Stimulated activated naive CD4-positive, alpha-beta T cell (primary cell): ENCODE measurements around the gene PPP2R2B.

Experiments used
- DNase-seq, 6 experiments: peaks; one replicate each; lab custom pipeline; 2025; lab: John Stamatoyannopoulos, UW

The PPP2R2B gene

DNA sequence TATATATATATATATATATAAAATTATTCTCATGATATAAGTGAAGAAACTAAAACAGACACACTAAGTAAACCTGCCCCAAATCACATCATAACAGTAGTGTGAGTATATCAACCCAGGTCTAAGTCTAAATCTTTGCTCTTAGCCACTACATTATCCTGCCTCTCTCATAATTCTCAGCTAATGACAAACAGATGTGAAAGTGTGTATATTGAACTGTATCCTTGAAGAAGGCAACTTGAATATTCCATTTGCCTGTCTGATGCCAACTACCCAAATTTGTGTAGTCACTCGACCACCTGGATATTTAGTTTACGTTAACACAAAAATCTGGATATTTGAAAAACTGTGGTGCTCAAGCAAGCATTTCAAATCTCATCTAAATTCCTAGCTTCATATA lies 97.4 kb downstream of the PPP2R2B start:
- DNase-seq: no peak

DNA sequence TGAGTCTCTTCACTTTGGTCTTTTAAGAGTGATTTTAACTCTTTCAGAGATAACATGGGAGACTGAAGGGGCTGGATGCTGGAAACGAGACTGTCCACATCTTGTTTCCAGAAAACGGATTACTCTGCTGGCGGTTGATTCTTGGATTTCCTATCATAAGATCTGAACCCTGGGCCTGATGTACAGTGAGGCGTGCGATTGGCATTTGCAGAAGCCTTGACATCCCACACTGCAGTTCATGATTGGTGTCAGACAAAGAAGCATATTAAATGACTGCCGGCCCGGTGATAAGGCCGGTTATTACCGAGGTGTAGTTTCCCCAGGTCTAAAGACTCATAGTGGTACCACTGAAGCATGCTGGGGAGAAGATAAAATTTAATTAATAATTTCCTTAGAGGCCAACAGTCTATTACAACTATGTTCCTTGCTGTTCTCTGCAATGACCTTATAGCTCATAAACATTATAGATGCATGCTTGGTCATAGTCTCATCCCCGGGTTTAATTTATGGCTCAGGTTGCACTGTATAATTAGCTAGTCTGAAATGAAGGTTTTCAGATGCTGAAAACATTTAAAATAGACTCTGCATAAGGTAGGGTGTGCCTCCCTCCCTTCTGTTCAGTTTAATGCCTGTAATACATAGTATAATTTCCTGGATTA lies 99.2 kb downstream of the PPP2R2B start:
- DNase-seq: no peak

DNA sequence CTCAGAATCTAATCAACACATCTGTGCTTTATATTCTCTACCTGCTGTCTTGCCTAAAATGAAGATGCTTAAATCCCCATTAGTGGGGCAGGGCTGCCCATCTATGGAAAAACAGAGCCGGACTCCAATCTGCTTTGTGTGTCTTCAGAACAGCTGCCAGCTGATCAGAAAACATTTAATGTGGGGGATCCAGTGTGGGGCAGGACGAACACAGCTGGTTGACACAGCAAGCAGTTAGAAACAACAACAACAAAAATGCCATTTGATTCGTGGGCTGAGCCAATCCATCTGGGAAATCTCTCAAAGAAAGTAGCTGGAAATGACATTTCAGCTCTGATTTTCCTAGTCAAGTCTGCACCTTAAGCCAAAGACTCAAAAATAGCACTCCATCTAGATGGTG lies 99.8 kb downstream of the PPP2R2B start:
- no peak for DNase-seq

DNA sequence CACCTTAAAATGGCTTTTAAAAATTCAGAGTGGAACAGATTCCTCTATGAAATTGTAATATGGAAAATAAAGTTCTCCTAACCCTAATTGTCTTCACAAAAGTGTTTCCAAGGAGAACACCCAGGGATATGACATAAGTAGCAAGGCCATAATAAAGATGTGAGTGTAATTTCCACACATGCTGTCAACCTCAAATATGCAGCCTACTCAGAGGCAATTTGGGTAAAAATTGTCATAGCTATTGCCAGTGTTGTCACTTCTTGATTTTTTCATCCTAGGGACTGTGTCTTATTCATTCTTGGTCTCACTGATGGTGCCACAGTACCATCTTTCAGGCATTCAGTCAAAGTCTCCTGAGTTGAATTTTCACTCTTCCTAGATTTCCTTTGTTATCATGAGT lies 100.3 kb downstream of the PPP2R2B start:
- DNase-seq: no peak

DNA sequence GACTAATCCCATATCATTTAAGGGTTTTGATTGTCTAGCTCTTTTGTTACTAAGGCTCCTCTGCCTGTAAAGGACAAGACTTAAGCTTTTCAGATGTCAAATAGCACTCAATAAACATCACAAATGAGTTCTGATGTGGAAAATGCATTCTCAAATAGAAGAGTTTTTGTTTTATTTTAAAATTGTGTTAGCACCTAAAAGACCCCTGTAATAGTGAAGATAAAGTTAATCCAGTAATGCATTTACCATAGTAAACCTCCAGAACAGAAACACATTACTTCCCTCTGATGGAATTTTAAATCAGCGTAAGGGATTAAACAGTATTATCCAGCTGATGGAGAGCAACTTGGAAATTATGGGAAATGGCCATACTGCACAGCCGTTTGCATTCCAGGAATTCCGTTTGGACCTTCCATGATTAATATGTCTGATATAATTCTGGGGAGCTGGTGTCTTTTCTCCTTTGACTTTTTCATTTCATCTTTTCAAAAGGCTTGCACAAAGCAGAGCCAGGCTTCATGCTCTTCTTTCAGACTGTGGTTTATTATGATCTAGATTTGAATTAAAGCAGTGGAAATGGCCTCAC lies 105.6 kb downstream of the PPP2R2B start:
- DNase-seq: no peak

DNA sequence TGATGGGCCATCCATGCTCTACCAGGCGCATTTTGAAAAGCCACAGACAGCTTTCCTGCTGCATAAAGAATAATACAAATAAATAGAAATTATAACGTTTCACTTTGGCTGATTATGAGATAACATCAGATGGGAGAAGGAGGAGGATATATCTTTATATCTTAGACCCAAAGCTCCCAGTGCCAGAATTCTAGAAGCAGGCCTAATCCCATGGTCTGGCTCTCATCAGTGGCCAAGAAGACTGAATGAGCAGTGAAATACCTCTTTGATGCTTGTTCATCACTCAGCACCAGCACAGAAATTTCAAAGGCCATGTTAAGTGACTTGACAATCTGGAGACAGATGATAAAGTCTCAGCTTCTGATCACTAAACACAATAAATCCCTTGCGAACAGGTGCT lies 107.6 kb downstream of the PPP2R2B start:
- no peak for DNase-seq

DNA sequence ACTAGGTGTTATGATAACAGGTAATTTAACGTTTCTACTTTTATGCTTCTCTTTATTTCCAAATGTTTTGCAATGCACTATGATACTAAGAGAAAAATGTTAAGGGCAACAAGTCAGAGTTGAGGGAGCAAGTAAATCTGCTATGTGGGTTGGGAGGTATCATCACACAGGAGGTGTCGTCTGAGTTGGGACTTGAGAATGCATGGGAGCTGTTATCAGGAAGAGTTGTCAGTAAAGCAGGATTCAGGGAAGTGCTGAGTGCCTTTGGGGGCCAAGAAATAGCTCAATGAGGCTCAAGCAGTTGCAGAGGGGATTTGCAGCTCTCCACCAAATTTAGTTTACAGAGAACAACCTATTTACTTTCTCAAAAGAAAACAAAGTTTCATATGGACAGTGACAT lies 108.0 kb downstream of the PPP2R2B start:
- no peak for DNase-seq

DNA sequence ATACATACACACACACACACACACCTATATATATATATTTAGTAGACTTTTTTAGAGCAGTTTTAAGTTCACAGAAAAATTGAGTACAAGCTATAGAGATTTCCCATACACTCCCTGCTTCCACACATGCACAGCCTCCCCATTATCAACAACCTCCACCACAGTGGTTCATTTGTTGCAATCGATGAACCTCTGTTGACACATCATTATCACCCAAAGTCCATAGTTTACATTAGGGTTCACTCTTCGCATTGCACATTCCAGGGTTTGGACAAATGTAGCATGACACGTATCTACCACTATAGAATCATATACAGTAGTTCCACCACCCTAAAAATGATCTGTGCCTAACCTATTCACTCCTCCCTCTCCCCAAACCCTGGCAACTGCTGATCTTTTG lies 111.0 kb downstream of the PPP2R2B start:
- no peak for DNase-seq

DNA sequence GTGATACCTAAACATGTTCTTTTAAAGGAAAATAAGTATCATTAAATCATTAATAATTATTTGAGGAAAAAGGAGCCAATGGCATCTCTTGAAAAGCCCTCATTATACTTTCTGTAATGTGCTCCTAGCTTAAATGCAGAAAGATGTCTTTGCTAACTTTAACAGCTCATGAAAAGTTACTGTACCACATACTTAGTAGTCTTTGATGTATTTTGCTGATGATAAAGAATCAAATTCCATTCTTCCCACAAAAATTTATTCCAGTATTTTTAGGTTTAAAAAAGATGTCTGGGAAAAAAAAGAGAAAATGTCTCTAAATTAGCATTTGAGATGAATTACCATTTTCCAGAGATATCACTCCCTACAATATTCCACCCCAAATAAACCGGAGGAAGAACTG lies 112.5 kb downstream of the PPP2R2B start:
- DNase-seq: no peak

DNA sequence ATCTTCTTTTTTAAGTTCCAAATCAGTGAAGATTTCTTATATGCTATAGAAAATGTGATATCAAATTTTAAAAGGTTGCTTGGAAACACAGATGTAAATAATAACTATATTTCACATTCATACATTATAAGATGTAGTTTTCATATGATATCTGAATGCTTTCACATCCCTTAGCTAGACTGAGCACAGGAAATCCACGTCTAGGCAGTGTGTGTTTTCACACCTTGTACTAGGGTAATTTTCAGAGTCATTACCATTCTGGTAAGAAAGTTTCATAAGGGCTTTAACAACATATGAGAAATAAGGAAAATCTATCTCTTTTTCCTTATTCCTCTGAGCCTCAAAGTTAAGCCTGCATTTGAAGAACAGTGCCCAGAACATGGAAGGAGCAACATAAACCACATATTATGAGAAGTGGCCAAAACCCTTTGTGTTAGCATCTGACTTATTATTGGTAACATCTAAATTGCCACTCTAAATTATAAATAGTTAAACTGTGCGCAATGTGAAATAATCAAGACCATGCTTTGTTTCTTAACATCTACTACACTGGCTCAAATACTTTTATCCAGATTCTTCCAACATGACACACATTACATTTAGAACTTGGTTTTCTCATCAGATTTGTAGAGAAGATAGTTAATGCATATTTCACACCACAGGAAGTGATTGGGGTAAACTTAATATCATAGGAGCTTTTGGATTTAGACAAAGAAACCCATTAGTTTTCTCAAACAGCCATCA lies 113.3 kb downstream of the PPP2R2B start:
- no peak for DNase-seq

DNA sequence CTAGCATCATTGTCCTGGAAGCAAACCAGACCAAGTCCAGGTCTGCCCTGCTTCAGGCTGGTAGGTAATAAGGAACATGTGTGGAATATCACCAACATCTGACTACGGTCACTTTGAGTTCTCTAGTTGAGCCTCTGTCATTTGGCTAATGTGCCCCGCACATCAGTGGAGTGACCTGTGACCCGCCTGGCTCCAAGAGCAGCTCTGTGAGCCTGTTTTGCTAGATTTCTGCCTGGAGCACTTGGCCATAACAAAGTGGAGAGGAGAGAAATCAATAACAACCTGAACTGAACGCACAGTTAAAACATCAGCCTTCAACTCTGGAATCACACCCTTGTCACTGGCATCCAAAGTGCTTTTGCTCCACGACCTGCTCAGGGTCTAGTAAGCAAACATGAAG lies 115.7 kb downstream of the PPP2R2B start:
- no peak for DNase-seq

DNA sequence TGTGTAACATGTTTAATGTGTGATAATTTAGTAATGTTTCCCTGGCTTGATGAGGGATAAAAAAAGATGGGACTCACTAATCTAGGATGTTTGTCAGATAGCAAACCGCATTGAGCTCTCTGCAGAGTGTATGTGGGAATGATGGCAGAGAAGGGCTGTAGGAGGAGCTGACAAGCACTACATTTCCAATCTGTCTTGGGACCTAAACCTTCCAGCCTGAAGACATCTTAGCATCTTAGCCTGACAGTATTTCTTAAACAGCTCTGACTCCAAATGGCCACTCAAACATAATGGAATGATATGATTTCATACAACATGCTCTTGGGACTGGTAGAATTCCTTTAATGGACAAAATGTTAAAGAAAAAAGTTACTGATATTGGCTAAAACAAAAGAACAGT lies 116.7 kb downstream of the PPP2R2B start:
- DNase-seq: no peak

DNA sequence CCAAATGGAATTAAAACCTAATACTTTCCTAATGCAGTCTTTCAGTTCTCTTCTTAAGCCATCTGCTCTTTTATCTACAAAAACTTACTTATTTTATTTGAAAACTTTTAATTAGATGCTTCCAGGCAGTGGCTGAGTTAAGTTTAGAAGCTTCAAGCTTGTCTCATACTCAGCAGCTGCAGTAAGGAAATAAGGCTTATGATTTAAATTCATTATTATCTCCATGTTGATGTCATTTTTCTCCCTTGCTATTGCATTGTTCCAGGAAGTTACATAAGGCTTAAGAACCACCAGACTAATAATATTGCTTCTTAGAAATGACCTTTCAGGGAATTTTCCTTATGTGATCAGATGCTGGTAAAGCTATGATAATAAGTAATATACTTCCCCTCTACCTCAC lies 119.6 kb downstream of the PPP2R2B start:
- no peak for DNase-seq

DNA sequence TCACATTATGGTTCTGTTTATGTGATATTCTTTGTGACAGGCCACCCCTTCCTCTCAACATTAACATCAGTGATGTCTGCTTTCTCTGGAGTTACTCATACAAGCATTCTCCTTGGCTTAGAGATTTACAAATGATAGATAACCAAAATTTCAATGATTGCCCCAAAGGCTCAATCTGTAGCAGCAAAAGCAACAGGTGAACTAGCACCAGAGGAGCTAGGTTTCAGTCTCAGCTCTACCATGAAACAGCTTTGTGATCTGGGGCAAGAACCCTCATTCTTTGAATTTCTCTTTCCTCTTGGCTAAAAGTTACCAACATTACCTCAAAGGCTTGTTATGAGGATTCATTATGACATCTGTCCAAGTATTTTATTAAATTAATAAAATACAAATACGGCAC lies 120.5 kb downstream of the PPP2R2B start:
- DNase-seq: no peak

DNA sequence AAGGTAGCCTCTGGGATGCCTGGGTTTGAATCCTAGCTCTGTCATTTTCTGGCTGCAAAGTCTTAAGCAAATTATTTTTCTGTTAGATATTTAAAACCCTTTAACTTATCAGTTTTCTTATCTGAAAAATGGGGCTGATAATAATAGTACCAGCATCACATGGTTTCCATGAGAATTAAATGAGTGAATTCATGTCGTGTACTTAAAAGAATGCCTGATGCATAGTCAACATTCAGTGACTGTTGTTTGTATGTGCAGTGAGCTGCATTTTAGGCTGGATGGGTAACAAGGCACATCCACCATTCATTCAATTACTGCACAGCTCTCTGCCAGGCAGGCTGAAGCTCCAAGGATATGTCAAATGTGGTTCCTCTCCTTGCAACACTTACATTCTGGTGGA lies 122.0 kb downstream of the PPP2R2B start:
- DNase-seq: no peak

DNA sequence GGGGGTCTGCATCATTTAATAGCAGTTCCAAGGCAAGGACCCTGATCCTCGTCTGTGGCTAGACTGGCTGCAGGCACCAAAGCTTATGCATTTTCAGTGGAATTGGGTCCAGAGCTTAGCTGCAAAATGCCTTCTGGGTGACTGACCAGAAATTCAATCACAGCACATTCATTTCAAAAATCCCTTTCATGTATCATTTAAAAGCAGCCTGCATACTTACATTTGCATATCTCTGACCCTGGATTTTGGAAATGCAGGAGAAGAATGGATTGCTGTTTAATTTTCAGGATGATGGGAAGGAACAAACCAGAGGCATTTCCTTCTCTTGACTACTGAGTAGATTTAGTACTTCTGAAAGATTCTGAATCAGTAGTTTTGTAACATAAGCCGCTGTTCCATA lies 122.8 kb downstream of the PPP2R2B start:
- no peak for DNase-seq

DNA sequence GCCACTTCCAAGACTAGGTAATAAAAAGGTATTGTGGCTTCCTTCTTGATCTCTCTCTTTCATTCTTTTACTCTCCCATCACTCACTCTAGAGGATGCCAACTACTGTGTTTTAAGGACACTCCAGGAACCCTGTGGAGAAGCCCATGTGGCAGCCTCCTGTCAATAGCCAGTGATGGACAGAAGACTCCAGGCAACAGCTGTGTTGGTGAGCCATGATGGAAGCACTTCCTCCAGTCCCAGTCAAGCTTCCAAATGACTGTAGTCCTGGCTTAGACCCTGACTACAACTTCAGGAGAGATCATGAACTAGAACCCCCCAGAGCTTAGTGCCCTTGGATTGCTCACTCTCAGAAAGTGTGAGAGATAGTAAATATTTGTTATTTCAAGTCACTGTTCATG lies 123.9 kb downstream of the PPP2R2B start:
- no peak for DNase-seq

DNA sequence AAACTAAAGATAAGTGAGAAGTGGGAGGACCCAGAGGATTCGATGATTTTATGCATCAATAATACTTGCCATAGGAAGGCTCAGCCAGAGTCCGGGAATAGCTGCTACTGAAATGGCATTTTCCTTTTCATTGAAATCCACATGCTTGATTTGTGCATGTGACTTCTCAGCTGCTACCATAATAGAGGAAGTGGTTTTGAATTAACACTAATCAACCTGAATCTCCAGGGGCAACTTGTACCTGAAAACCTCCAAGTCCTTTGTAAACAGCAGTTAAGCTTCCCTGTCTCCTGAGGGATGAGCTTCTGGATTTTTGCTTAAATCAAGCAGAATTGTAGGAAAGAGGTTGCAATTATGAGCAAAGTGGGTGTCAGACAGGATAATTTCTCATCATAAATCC lies 124.9 kb downstream of the PPP2R2B start:
- DNase-seq: peak in 1 of 6 experiments; percentile 3

DNA sequence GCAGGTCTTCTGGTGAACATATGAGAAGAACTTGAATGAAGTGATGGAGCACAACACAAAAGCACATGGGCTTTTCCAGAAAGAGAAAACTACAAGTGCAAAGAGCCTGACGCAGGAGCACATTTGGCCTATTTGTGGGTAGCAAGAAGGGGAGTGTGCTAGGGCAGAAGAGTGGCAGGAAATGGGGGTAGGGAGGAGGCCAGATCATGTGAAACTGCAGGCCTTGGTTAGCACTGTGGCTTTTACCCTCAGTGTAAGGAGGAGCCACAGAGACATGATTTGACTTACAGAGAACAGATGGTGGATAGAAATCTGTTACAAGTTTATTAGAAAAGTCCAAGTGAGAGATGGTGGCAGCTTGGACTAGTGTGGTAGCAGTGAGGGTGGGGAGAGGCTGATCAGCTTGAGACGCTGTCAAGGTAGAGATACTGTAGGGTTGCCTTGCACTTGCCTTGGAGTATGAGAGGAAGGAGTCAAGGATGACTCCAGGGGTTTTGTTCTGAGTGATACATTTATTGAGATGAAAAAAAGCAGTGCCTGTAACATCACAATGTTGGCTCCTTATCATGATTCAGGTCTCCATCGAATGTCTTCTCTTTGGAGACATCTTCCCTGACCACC lies 126.7 kb downstream of the PPP2R2B start:
- DNase-seq: peak in 4 of 6 experiments; percentile 27 to 65 (median 62)

DNA sequence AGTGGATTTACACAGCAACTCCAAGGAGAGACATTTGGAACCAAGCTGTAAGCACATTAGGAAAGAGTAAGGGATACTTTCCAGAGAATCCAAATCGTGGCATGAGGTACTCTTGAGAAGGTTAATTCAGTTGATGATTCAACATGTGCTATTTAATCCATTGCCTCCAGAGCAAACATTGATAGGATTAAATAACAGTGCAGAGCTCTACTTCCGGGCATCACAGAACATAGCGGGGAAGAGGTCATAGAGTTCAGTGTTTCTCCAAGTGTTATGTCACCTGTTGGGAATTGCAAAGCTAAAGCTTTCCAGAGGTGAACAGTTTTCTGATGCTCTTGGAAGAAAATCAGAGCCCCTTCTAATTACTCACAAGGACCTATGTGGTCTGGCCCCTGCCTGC lies 127.5 kb downstream of the PPP2R2B start:
- DNase-seq: no peak

DNA sequence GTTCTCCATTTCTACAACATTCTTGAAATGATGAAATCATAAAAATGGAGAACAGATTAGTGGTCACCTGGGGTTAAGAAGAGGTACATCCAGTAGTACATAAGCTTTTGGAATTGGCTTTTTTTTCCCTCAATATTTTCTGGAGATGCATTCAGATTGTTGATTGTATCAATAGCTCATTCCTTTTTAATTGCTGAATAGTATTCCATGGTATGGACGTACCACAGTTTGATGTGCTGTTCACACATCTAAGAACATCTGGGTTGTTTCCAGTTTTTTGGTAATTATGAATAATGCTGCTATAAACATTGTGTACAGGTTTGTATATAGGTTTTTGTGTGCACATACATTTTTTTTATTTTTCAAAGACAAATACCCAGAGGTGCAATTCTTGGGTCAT lies 130.0 kb downstream of the PPP2R2B start:
- no peak for DNase-seq

DNA sequence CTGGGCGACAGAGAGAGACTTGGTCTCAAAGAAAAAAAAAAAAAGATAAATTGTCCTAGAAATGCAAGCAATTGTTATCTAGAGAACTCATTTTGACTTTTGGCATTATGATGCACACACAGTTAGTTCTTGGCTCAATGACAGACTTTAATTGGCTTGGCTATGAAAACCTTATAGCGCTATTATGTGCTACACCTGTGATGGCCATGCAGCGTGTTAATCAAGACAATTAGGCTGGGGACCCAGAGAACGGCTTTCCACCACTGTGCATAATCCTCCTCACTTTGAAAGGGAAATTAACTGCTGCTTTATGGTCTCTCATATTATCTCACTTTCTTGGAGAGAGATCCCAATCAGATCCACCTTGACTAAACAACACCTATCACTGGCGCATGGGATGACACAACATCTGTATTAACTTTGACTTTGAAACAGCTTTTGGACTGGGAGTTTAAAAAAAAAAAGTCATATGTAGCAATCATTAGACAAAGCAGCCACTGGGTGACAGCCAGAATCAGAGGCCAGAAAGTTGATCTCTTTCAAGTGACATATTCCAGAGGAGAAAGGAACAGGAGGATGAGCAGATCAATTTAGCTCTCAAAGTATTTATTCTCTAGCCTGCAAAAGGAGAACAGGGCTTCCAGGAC lies 132.5 kb downstream of the PPP2R2B start:
- DNase-seq: no peak
